T47D (cell line): ENCODE data around the gene MUC2.

Experiments used
- DNase-seq, 2 experiments: peaks; one replicate each; pipeline versions ENCODE4 v3.0.0 to v3.0.0-alpha.2; 2011 to 2012; ENCODE audit warnings: low read depth in 1 of 2, low spot score in 1 of 2
- JUND ChIP-seq: IDR thresholded peaks from 2 replicates; pipeline ENCODE4 v1.6.1; 2012; ENCODE audit warnings: low read depth
- in situ Hi-C: cut with HindIII; loops from 2 replicates; pipeline ENCODE4 v1.10.0; 2016; ENCODE audit warnings: low sequenced_read_pairs, low pct_unique_long_range_greater_than_20kb

The MUC2 gene

GRCh38 chr11:1083621-1084551 lies 9.2 kb downstream of the MUC2 start:
- TF ChIP-seq JUND, result no peak
- in situ Hi-C loops, result no loop called here
- peak; percentile 43 to 78 for DNase-seq

GRCh38 chr11:1084561-1085439 lies 10.1 kb downstream of the MUC2 start:
- in situ Hi-C loops, result no loop called here
- no peak for TF ChIP-seq JUND
- no peak for DNase-seq

GRCh38 chr11:1085440-1086170 lies 10.9 kb downstream of the MUC2 start:
- no peak for DNase-seq
- TF ChIP-seq JUND, result no peak
- in situ Hi-C loops, result no loop called here

GRCh38 chr11:1086171-1087102 lies 11.8 kb downstream of the MUC2 start:
- no peak for TF ChIP-seq JUND
- DNase-seq, result peak in 1 of 2 experiments; percentile 18
- in situ Hi-C loops, result no loop called here

GRCh38 chr11:1087279-1087960 lies 12.7 kb downstream of the MUC2 start:
- in situ Hi-C loops, result no loop called here
- no peak for DNase-seq
- no peak for TF ChIP-seq JUND

- DNase-seq, result peak in 1 of 2 experiments; percentile 13
- TF ChIP-seq JUND, result no peak
- in situ Hi-C loops, result no loop called here
Observed at GRCh38 chr11:1087961-1088926, 13.6 kb downstream of the MUC2 start.

- DNase-seq, result no peak
- in situ Hi-C loops, result no loop called here
- no peak for TF ChIP-seq JUND
Observed at GRCh38 chr11:1088927-1089737, 14.5 kb downstream of the MUC2 start.

- TF ChIP-seq JUND, result no peak
- in situ Hi-C loops, result no loop called here
- no peak for DNase-seq
Observed at GRCh38 chr11:1089738-1090599, 15.3 kb downstream of the MUC2 start.
